DND-41 (cell line): Measurements from ENCODE around the gene C15orf61.
A peak's percentile ranks its signal among the peaks of the same experiment; 100 is the strongest.

Experiments
- ATAC-seq: fragments of 200-7000 bp; cut with Tn5 transposase; 3 replicates; pipeline ENCODE4 v1.9.1; 2021; ENCODE audit warnings: low read depth; ENCODE audit not compliant: insufficient read depth
- DNase-seq: peaks from one replicate; pipeline ENCODE4 v3.0.0-alpha.2; 2020
- H2AFZ ChIP-seq: 2 replicates; pipeline ENCODE4 v1.6.0; 2012; ENCODE audit warnings: low read depth, low read length
- H3K27ac ChIP-seq: 2 replicates; pipeline ENCODE4 v1.5.1; 2012; ENCODE audit warnings: low read length, inconsistent platforms
- H3K27me3 ChIP-seq: fragments of 200-600 bp; sonication (generic); 2 replicates; pipeline ENCODE4 v1.6.0; 2012; ENCODE audit warnings: low read length, mild to moderate bottlenecking, inconsistent platforms; ENCODE audit not compliant: insufficient read depth, poor library complexity
- H3K36me3 ChIP-seq: 2 replicates; pipeline ENCODE4 v1.5.1; 2012; ENCODE audit warnings: low read length, inconsistent platforms; ENCODE audit not compliant: insufficient read depth
- H3K4me1 ChIP-seq: 2 replicates; pipeline ENCODE4 v1.5.1; 2012; ENCODE audit warnings: mild to moderate bottlenecking, low read length; ENCODE audit not compliant: insufficient read depth
- H3K4me2 ChIP-seq: 2 replicates; pipeline ENCODE4 v1.6.0; 2012; ENCODE audit warnings: mild to moderate bottlenecking, moderate library complexity, low read length, inconsistent platforms; ENCODE audit not compliant: insufficient read depth
- H3K4me3 ChIP-seq, 2 experiments: fragments of 200-600 bp in 1 of 2; shearing (Covaris generic) in 1 of 2; 2 replicates each; pipeline ENCODE4 v1.5.1; 2012 to 2016; ENCODE audit warnings: inconsistent platforms in 2 of 2, low read length in 2 of 2, mild to moderate bottlenecking in 2 of 2, low read depth in 1 of 2, moderate library complexity in 1 of 2
- H3K79me2 ChIP-seq: 2 replicates; pipeline ENCODE4 v1.6.0; 2012; ENCODE audit warnings: low read length, inconsistent platforms; ENCODE audit not compliant: insufficient read depth
- H3K9ac ChIP-seq: 2 replicates; pipeline ENCODE4 v1.6.0; 2012; ENCODE audit warnings: low read depth, mild to moderate bottlenecking, inconsistent platforms, low read length, moderate library complexity
- H3K9me3 ChIP-seq: 2 replicates; pipeline ENCODE4 v1.5.1; 2012; ENCODE audit warnings: low read length, moderate library complexity, mild to moderate bottlenecking, inconsistent platforms; ENCODE audit not compliant: insufficient read depth, severe bottlenecking
- H4K20me1 ChIP-seq: 2 replicates; pipeline ENCODE4 v1.6.0; 2012; ENCODE audit warnings: low read length; ENCODE audit not compliant: insufficient read depth
- CTCF ChIP-seq: IDR thresholded peaks from 2 replicates; pipeline ENCODE4 v1.5.1; 2012; ENCODE audit warnings: borderline replicate concordance, low read length, moderate library complexity, mild to moderate bottlenecking; ENCODE audit not compliant: poor library complexity, severe bottlenecking; ENCODE audit errors: extremely low read depth
- EZH2 ChIP-seq: IDR thresholded peaks from 3 replicates; pipeline ENCODE4 v1.6.1; 2012; ENCODE audit warnings: borderline replicate concordance, low read depth, mild to moderate bottlenecking, moderate library complexity, low read length, inconsistent platforms; ENCODE audit not compliant: severe bottlenecking

The C15orf61 gene

GRCh38 chr15:67545864-67546263 is 24.9 kb downstream of the C15orf61 start:
- DNase-seq (no peak), ATAC-seq (no peak)
- Histone ChIP-seq H3K4me1 (peaks cover 27% of the 10 kb centered on the region), H3K9ac (no peak overlapping the region), H3K9me3 (no peaks in the 10 kb centered on the region), H3K79me2 (peaks cover 55% of the 10 kb centered on the region), H3K27me3 (no peaks in the 10 kb centered on the region), H3K36me3 (peaks cover 33% of the 10 kb centered on the region), H3K4me2 (peak overlapping the region; percentile 95; the same call in 1 of the 2 replicates), H3K27ac (no peak overlapping the region), H3K4me3 (no peak overlapping the region), H2AFZ (no peak overlapping the region), H4K20me1 (no peaks in the 10 kb centered on the region)
- TF ChIP-seq EZH2 (no peak), CTCF (no peak)

- Histone ChIP-seq H3K27me3 (no peaks in the 10 kb centered on the region), H3K4me1 (peaks cover 21% of the 10 kb centered on the region)
- TF ChIP-seq EZH2 (no peak), CTCF (no peak)
Observed at GRCh38 chr15:67547064-67547463, 26.1 kb downstream of the C15orf61 start.

GRCh38 chr15:67547836-67548235 is 26.9 kb downstream of the C15orf61 start:
- peaks cover 21% of the 10 kb centered on the region for H3K4me1 ChIP-seq
- no peak overlapping the region for H3K4me3 ChIP-seq
- peaks cover 40% of the 10 kb centered on the region for H3K36me3 ChIP-seq
- peaks cover 45% of the 10 kb centered on the region for H3K79me2 ChIP-seq
- no peaks in the 10 kb centered on the region for H3K27me3 ChIP-seq
- no peak overlapping the region for H3K27ac ChIP-seq
- no peak for TF ChIP-seq CTCF
- TF ChIP-seq EZH2 = no peak
- no peak for ATAC-seq
- no peaks in the 10 kb centered on the region for H4K20me1 ChIP-seq
- H3K9me3 ChIP-seq = no peaks in the 10 kb centered on the region
- no peak overlapping the region for H2AFZ ChIP-seq
- no peak overlapping the region for H3K4me2 ChIP-seq
- no peak overlapping the region for H3K9ac ChIP-seq
- no peak for DNase-seq

More at GRCh38 chr15:67547064-67547463, 26.1 kb downstream of the C15orf61 start:
- Histone ChIP-seq H2AFZ (no peak overlapping the region), H3K36me3 (peaks cover 40% of the 10 kb centered on the region), H4K20me1 (no peaks in the 10 kb centered on the region), H3K4me2 (no peak overlapping the region), H3K79me2 (peaks cover 52% of the 10 kb centered on the region), H3K4me3 (no peak overlapping the region), H3K27ac (no peak overlapping the region), H3K9me3 (no peaks in the 10 kb centered on the region), H3K9ac (no peak overlapping the region)
- DNase-seq (no peak), ATAC-seq (no peak)
